ENCODE data around the gene SC5D. TPM values are rescaled to one million over a fixed set of nuclear protein-coding genes. Genes with fewer than 3 reads are reported as not detected.

SC5D gene
- total RNA-seq, 1 donor from 2014 or later, result 20.6 TPM

DNA sequence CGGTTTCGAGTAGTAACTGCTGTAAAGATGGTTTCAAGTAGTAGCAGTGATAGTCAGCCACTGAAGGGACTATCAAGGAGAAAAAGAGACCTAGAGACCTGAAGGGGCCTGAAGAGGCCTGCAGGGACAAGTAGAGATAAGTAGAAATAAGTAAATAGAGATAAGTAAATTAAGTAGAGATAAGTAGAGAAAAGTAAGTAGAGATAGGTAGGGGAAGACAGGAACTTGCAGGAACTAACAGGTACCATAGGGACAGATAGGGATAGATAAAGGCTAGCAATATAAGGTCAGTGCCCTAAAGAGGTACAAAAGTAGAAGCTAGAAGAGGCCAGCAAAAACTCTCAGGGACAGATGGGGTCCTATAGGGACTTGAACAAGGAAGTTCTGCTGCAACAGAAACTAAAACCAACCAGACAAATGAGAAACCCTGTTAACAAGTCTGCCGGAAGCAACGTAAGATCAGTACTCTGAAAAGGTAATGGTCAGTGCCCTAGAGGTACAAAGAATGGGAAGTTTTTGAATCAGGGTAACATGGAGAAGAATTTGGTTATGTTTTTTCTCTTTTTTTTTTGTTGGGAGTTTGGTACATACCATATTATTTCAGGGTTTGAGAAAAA, 9.6 kb upstream of the SC5D start:
- no peak for DNase-seq (ENCODE audit: low spot score)
- intact Hi-C loops (cut with DNase I), result no loop called here

DNA sequence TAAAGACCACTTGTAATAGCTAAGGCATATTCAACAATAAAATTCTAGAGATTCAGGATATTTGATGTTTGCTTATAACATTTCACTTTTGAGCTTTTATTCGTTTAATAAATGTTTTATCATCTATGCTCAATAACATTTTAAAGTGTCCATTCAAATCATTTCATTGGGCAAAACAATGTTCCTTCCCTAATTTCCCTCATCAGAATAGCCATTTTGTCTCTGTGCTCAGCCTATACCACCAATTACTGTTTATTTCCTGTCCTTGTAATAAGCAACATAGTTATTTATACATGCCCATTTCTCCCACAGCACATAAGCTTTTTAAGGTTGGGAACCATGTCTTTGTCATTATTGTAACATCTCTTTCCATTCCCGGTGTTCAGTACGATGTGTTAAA, 1.3 kb upstream of the SC5D start:
- intact Hi-C loops (cut with DNase I), result no loop called here
- DNase-seq (ENCODE audit: low spot score), result no peak

GRCh38 chr11:121291896-121292494, 576 bp upstream of the SC5D start:
- no peak for DNase-seq (ENCODE audit: low spot score)
- intact Hi-C loops (cut with DNase I), result no loop called here

DNA sequence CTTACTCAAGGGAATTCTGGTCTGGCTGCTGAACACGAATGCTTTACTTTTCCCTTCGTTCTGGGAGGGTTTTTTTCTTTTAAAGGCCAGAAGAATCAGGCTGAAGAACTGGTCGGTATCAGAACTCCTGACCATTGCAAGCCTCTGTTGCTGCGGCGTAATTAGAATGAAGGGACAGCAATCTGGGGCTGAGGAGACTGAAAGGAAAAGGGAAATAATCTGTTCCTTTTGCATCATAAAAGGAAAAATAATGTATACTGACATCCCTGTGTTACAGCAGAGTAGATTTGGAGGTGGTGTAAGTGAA, 670 bp downstream of the SC5D start:
- intact Hi-C loops (cut with DNase I), result no loop called here
- DNase-seq (ENCODE audit: low spot score), result no peak

GRCh38 chr11:121295246-121296029, 2.9 kb downstream of the SC5D start:
- intact Hi-C loops (cut with DNase I), result no loop called here
- no peak for DNase-seq (ENCODE audit: low spot score)

DNA sequence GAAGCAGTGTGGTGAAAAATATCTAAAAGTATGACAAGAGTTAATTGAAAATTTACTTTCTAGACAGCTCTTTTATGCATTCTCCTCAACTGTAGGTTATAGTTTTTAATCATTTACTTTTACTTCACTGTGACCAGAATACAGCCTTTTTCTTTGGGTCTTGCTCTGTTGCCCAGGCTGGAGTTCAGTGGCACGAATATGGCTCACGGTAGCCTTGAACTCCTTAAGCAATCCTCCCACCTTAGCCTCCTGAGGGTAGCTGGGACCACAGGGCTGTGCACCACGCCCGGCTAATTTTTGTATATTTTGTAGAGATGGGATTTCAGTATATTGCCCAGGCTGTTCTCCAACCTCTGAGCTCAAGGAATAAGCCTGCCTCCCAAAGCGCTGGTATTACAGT, 5.3 kb downstream of the SC5D start:
- DNase-seq (ENCODE audit: low spot score), result no peak
- intact Hi-C loops (cut with DNase I), result no loop called here

DNA sequence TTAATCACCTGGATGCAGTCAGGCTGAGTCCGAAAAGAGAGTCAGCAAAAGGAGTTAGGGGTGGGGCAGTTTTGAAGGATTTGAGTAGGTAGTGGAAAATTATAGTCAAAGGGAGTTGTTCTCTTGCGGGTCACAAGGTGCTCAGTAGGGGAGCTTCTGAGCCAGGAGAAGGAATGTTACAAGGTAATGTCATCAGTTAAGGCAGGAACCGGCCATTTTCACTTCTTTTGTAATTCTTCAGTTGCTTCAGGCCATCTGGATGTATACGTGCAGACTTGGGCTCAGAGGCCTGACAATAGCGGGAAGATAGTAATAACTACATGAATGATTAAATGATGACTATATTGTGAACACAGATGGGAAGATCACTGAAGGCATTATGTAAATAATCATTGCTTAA, 6.2 kb downstream of the SC5D start:
- DNase-seq (ENCODE audit: low spot score), result no peak

GRCh38 chr11:121299417-121299816, 6.8 kb downstream of the SC5D start:
- no peak for DNase-seq (ENCODE audit: low spot score)
- intact Hi-C loops (cut with DNase I), result no loop called here

More for the DNA sequence above, 6.2 kb downstream of the SC5D start:
- intact Hi-C loops (cut with DNase I), result no loop called here

GRCh38 chr11:121300313-121300971, 7.9 kb downstream of the SC5D start:
- intact Hi-C loops (cut with DNase I), result no loop called here
- no peak for DNase-seq (ENCODE audit: low spot score)

- no peak for DNase-seq (ENCODE audit: low spot score)
- intact Hi-C loops (cut with DNase I), result no loop called here
Measured at GRCh38 chr11:121300972-121301699, 8.6 kb downstream of the SC5D start.

GRCh38 chr11:121304759-121305158, 12.2 kb downstream of the SC5D start:
- intact Hi-C loops (cut with DNase I), result no loop called here
- no peak for DNase-seq (ENCODE audit: low spot score)

GRCh38 chr11:121308816-121309215, 16.2 kb downstream of the SC5D start:
- intact Hi-C loops (cut with DNase I), result no loop called here

DNA sequence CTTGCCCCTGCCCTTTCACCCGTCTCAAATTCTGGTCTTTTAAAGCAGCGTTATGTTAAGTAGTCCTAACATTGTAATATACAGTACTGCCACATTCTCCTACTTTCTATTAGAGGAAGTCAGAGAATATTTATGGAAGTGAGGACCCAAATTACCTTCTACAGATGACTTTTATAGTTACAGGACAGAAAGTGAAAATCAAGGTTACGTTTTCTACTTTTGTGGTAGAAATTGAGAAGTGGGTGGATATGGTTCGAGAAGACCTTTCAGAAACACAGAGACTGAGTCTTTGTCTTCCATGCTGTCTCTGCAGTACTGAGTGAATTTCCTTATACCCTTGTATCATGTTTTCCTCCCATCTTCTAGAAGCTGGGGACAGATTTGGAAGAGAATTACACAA, 17.1 kb downstream of the SC5D start:
- DNase-seq (ENCODE audit: low spot score), result no peak
- intact Hi-C loops (cut with DNase I), result no loop called here

More at GRCh38 chr11:121308816-121309215, 16.2 kb downstream of the SC5D start:
- DNase-seq (ENCODE audit: low spot score), result no peak

- no peak for DNase-seq (ENCODE audit: low spot score)
- intact Hi-C loops (cut with DNase I), result no loop called here
Measured at GRCh38 chr11:121310908-121311307, 18.3 kb downstream of the SC5D start.

DNA sequence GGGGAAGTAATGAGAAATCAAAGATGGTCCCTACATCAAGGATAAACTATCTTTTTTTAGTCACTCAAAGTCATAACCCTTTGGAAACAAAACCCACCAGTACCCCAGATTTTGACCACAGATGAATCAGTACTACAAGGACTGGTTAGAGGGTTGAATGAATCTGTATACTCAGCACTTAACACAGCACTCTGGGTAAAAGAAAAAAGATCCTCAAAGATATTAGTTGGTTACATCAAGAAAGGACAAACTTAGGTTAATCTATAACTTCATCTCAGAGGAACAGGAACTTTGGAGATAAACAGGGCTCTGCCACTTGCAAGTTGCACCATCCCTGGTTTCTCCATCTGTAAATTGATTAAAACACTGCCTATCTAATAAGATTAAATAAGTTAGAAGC, 18.8 kb downstream of the SC5D start:
- no peak for DNase-seq (ENCODE audit: low spot score)
- intact Hi-C loops (cut with DNase I), result no loop called here

DNA sequence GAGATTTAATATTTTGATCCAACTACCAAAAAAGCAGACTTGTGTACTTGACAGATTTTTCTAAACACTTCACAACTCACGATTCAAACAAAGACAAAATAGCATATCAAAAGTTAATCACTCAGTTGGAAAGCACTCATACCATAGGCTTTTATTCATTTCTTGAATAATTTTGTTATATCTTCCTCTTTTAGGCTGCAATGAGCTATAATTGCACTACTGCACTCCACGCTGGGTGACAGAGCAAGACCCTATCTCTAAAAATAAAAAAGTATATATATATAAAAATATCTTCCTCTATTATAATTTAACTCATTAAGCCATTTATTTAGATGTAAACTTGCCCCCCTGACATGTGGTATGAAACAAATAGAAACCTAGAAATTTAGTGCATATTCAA, 19.9 kb downstream of the SC5D start:
- DNase-seq (ENCODE audit: low spot score), result no peak
- intact Hi-C loops (cut with DNase I), result no loop called here

- no peak for DNase-seq (ENCODE audit: low spot score)
- intact Hi-C loops (cut with DNase I), result loop anchor here (1.0 kb wide), 1 partner anchor 273 kb away; no protein-coding TSS in a partner anchor
Measured at GRCh38 chr11:121318848-121319834, 26.6 kb downstream of the SC5D start.

- intact Hi-C loops (cut with DNase I), result loop anchor here (5.0 to 10.0 kb wide), 2 partner anchors 131 to 213 kb away; partner anchors contain the start of genes SORL1 and SORL1-AS1
- no peak for DNase-seq (ENCODE audit: low spot score)
Measured at GRCh38 chr11:121321614-121322243, 29.2 kb downstream of the SC5D start.
